ENCODE results near the gene PTPRM.

The PTPRM gene

DNA sequence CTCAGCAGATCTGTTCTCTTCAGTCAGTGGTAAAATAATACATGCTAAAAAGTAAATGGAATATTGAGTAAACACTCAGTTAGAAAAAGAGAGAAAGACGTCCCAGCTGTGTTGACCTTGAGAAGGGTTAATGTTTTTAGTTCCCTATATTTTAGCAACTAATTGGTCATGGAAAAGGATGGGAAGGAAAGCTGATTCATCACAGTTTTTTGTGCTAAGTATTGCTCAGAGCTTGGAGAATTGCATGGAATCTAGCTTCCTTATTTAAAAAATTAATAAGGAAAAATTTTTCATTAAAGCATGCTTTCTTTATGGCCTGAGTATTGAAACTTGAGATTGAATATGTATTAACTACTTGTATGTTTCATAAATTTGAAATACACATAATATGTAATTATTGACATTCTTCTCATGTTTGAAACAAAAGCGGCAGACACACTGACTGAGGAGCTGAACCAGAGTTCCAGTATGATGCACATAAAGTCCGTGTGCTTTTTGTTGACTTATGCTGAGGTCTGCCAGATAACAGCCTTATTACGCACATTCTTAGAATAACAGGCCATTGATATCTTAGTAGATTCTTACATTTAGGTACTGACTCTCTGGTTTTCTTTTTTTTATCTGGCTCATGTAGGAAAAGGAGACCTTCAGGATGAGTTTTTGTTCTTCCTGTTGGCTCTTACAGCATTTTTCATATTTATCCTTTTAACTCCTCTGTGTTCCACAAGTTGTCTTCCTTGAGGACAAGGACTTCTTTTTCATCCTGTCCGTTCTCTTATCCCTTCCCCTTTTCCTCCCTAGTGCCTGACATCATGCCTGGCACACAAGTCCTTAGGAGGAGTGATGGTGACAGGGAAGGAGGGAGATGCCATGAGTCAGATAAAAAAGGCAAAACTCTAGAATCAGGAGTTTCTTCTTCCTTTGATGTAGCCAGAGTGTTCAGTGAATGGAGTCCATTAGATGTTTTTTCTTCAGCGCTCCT lies 194.1 kb downstream of the PTPRM start:
- DNase-seq = no peak

DNA sequence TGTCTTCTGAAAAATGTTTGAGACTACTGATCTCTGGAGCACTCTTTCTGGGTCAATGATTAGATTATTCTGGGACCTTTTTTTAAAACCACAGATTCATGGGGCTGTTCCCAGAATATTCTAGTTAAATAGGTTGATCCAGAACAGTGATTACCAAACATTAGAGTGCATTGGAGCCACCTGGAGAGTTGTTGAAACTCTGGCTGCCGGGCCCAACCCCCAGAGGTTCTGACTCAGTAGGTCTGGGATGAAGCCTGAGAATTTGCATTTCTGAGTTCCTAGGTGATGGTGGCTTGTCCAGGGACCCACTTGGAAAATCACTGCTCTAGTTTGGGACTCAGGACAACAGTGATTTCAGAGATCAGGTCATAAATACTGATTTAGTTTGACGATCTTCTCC lies 197.3 kb downstream of the PTPRM start:
- DNase-seq = no peak

DNA sequence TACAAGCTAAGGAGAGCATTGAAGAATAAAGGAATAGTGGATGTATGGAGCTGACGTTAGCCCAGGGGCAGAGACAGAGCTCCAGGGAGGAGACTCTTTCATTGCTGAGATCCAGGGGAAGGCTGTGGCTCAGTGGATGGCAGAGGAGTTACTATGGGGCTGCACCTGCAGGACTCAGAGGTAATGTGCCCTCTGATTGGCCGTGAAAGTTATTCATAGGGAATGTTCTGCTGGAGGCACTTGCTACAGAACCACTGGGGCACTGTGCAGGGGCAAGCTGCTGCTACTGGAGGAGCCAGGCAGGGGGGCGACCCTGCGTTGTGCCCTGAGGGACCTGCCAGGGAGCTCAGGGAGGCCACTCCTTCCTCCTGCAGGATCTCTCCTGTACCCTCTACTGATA lies 199.2 kb downstream of the PTPRM start:
- DNase-seq = no peak

DNA sequence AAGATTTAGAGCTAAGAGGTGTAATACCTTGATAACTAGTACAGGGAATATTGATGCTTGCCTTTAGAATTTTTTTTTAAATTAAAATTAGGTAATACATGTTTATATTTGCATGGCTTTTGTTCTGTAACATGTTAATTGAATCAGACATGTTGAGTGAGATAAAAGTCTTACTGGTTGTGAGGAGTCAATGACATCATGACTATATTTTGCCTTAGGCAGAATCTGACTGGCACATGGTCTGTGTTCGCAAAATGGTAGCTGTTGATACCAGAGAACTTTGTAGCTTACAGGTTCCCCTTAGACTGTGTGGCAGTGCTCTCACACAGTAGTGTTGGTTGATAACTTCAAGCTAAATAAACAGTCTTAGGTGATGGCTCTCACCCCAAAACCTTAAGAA lies 199.7 kb downstream of the PTPRM start:
- no peak for DNase-seq

DNA sequence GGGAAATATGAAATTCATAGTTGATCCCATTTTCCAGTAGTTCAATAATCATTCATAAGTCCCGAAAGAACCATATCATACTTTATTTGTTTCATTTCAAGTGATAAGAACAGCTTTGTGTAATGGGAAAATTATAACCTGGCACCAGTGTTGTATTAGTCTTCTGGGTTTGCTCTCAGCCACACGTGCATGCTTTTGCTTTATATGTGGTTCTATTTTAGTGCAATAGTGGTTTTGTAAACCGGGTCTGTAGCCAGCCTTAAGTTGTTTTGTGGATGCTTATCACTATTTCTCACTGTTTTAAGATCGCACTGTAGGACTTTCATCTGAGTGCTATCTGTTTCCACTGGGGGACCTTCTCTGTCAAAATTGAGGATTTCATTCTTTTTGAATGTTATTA lies 203.8 kb downstream of the PTPRM start:
- DNase-seq = no peak

DNA sequence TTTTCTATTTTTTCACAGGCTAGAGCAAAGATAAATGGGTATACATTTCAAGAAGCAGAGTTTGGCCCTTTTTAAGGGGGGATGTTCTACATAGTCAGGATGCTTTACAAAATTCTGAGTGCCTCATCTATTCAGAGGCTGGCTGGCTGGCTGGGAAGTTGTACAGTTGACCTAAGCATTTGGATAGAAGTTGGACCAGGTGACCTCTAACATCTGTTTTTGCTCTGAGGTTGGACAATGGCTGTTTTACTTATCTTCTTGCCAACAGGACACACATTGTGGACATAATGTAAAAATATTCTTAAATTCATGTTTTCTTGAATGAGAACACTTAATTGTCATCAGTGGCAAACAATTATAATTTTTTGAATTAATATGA lies 205.4 kb downstream of the PTPRM start:
- no peak for DNase-seq

DNA sequence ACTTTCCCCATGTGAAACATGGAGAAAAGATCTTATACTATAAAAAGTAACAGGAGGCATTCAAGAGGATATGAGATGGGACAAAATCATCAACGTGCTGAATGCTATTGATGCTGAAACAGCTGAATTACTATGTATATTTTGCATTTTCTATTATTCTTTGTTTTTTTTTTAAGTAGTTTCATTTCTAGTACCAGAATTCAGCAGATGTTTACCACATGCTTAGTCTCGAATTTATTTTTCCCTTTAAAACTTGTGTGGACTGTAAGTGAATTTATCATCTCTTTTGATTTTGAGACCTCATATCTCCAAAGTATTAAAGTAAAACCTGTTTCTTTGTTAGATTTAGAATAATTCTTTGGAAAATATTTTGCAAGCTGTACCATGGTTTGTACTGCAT lies 205.8 kb downstream of the PTPRM start:
- DNase-seq = no peak

DNA sequence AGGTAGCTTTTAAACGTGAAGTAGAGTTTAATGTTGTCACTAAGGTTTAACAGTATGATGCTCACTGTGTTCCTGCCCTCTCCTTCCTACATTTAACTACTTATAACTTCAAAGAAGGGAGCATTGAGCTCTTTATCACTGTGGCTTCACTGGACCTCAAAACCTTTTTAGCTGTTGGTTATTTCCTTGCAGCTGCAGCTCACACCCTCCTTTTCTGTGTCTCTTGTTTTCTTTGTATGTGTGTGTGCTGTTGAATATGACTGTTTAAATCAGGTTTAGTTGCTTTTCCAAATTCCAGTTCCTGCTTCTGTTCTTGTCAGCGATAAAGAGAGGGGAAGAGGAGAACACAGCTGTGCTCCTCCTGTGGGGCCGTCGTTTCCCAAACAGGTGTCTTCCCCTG lies 208.0 kb downstream of the PTPRM start:
- DNase-seq = no peak

DNA sequence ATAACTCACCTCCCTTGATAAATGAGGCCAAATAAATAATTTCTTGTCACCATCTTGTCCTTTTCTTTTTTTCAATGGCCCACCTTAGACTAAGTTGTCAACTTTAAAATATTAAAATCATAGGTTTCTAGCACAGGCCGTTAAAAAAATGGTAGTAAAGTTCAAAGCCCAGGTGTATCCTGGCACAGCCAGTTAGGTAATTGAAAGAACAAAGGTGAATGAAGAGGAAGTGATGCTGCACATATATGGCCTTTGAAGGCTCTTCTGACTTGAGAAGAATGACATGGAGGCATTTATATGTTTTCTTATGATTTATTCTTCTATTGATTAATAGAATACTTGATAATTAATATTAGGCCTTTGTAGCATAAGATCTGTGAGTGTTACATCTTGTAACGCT lies 208.7 kb downstream of the PTPRM start:
- no peak for DNase-seq

DNA sequence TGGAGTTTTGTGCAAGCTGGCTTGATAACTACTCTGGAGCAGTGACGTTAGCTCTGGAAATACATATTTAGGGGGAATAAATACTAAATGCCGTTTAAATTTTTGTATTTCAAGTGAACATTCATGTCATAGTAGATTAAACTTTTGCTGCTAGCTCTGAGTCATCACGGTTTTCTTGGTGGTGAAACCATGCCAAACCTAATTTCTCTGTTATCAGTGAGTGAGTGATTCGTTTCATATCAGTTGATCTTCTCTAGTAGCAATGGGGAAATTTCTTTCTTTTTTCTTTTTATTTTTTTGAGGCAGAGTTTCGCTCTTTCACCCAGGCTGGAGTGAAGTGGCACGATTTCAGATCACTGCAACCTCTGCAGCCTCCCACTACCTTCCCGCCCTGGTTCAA lies 211.1 kb downstream of the PTPRM start:
- DNase-seq = no peak

DNA sequence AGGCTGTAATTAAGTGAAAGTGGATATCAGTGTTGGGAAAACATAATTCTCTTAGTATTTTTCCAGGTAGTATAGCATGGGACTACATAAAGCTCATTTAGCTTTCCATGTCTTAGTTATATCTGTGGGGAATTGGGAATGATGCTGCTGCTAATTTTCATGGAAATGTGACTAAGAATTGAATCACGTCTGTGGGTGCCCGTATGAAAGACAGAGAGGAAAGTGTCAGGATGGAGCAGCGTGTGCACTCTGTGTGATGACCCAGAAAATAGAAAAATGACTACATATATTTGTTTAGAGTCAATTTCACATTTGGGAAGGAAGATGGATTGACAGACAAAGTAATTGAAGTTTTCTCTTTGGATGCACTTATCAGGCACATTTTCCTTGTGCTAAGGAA lies 212.1 kb downstream of the PTPRM start:
- DNase-seq = no peak

DNA sequence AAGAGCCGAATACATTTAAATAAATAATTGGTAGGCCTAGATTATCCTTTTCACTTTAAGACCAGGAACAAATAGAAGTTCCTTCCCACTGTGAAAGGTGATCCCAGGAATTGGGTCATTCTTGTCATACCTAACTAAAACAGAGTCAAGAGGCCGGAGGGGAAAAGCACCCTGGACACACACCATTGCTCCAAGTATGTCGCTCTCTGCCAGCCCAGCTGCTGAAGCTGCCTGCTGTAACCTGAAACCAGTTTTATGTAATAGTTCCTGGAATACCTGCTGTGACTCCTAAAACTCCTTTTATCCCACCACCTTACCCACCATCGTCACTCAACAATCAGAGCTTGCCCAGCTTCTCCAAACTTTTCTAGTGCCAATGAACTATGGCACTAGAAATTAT lies 217.1 kb downstream of the PTPRM start:
- DNase-seq = no peak

DNA sequence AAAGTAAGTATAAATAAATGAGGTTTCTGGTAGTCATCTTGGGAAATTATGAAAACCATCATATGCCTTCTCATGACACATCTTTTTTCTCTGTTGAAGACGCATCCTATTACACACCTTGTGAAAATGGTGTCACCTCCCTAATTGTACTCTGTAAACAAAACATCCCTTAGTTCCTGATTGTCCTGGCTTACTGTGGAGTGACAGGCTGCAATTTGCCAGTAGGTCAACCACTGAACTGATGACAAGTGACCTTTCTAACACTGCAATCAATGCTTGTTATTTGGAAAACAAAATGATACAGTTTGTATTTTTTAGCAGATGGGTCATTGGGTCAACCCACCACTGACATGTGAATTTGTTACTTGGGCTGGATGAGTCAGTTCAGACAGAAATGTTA lies 219.5 kb downstream of the PTPRM start:
- no peak for DNase-seq

DNA sequence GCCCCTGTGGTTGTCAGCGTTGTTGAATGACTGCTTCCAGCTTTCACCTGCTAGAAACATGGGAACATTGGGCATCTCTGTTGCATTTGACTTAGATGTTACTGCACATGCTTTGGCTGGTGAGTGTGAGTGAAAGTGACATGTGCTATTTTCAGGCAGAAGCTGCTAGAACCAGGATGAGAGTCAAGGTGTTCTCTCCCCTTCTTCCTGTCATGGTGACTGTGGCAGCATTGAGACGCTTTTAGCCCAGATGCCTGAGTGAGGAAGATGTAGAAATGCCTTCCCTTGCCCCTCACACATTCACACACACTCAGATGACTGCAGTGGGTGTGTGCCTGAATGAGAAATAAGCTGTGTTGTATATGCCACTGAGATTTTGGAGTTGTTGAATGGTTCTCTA lies 220.2 kb downstream of the PTPRM start:
- no peak for DNase-seq

DNA sequence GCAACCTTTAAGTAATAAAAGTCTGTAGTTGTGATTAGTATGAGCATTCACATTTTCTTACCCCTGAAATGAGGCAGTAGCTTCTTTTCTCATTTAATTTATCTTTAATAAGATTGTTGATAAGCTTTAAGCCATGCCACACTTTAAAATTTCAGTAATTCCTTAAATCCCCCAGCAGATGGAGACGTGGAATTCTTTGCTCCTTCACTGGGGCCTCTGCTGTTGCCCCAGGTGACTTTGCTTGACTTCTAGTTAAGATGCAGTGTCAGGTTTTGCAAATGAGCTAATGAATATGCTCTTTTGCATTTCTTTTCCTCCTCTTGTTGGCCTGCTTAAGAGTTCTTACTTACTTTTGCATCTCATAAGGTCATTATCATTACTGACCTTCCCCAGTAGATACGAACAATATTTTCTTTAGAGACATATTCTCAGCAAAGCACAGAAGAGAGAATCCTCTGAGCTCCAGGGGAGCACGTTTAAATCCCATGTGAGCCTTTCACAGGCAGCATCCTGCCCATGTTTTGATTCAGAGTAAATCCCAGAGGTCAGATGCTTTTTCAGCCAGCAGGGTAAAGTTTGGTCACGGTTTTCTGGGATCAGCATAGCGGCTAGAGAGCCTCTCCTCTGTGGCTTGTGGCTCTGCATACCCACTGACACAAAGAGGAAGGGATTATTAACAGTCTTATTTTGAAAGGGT lies 222.9 kb downstream of the PTPRM start:
- no peak for DNase-seq

DNA sequence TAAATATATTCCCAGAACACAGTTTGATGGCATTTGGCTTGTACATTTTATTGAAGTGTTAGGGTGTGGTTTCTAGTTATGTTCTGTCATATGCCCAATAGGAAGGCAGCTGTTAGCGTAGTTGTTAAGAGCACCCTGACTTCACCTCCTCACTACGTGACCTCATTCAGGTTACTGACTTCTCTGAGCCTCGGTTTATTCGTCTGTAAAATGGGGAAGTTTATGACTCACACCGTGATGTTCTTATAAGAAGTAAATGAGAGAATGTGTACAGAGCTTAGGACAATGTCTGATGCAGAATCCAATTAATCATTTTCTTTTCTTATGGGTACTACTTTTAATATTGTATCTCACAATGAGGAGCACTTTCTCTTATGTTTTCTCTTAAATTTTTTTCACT lies 226.0 kb downstream of the PTPRM start:
- DNase-seq = no peak

DNA sequence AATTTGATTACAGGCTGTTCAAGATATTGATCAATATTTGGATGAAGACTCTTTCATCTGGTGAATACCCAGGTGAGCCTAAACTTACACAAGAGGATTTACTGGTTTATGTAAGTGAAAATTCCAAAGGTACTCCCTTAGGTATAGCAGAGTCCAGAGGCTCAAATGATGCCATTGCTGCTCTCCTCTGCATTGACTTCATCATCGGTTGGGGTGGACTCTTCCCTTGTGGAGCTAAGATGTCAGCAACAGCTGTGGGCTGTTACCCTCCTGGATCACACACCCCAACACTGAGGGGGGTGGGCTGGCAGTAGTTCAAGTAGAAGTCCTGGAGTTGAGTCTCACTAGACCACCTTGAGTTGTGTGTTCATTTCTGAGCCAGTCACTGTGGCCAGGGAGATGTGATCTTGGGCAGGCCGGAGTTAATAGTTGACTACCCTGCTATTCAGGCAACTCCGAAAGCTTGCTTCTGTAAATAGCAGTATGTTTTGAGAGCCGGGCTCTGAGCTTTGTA lies 236.9 kb downstream of the PTPRM start:
- no peak for DNase-seq

DNA sequence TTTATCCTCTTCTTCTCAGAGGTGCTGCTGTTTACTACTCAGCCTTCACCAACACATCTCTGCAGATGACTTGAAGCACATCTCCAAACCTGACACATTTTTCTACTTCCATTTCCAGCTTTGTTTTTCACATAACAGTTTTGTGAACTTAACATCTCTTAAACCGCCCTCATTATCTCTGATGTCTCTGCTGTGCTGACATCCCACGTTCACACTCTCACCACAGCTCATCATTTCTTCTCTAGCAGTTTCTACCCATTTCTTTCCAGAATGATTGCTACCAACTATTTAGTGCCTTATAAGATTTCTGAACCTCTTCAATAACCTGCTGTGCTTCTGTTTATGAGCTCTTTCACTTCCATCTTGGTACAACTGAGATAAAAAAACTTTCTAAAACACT lies 238.0 kb downstream of the PTPRM start:
- no peak for DNase-seq

DNA sequence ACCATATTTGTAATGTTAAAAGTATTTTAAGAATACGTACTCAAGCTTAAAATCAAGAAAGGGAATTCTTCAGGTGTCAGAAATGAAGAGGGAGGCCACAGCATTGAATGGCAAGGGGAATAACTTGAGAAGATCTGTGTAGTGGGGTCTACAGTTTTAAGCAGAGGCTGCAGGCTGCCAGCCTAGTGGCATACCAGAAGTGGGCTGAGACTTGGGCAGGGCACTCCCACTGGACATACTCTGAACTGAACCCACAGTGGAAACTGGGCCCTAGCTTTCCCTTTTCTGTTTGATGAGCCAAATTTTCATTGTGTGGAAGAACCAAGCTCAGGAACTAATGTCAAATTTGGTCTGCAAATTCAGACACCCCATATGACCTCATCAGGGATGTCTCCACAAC lies 238.8 kb downstream of the PTPRM start:
- DNase-seq = no peak

DNA sequence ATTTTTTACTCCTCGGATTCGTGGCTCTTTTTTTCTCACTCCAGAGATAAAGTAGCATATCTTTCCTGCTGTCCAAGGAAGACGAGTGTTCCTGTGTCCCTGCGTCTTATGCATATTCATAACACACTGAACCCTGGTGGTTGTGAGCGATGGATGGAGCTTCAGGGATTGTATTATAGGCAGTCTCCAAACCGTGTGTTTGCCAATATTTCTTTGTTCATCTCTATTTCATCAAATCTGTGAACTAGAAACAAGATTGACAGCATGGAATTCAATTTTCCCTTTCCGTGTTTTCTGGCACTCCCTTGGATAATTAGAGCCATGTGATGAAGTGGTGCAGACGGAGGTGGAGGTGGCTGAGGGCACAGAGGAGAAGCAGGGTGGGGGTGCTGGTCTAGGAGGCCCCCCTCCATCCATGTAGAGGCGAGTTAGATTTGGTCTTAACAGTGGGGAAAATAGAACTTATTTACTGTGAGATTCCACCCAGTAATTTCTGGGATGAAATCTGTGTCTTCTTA lies 240.9 kb downstream of the PTPRM start:
- no peak for DNase-seq

DNA sequence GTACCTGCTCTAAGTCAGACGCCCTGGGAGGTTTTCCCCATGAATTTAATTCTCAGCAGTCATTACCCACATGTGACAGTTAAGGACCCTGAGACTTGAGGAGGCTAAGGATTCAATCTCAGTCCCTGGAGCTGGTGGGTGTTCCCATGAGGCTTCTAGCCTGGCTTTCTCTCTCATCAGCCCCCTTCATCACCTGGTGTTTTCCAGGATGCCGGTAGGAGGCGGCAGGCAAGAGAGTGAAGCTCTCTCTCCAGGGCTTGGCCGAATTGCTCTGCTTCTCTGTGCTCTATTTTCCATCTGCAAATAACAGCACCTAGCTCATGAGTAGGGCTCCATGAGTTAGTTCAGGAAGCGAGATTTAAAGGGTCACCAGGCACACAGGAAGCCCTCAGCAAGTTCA lies 241.9 kb downstream of the PTPRM start:
- DNase-seq = no peak

DNA sequence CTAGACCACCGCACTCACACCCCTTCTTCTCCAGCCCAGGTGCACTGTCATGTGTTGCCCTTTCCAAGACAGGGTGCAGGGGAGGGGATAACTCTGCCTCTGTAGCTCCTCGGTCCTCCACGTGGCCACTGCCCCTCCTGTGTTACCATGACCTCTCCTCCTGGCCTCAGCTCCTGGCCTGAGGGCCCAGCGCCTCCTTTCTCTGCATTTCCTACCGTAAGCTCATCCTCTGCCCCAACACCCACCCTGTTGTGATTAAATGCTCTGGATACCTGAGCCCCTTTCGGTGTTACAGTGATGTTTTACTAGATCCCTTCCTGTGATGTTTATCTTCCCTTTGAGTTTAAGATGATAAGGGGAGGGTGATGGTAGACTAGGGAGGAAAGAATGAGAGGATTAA lies 242.3 kb downstream of the PTPRM start:
- no peak for DNase-seq

DNA sequence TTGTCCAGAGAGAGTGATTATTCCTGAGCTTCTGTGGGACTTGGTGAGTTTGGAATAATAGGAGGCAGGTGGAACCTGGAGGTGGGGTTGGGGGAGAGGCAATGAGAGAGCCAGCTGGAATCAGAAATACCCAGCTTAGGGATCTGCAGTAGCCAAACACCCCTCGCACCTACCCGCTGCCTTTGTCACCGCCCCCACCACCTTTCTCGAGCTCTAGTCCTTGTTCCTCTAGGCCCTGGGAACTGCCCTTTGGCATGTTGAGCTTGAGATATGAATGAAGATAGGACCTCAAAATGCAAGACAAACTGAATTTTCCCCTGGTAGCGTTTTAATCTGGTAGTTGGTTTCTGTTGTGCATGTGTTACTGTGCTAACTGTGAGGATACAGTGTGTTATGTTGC lies 242.9 kb downstream of the PTPRM start:
- DNase-seq = no peak

DNA sequence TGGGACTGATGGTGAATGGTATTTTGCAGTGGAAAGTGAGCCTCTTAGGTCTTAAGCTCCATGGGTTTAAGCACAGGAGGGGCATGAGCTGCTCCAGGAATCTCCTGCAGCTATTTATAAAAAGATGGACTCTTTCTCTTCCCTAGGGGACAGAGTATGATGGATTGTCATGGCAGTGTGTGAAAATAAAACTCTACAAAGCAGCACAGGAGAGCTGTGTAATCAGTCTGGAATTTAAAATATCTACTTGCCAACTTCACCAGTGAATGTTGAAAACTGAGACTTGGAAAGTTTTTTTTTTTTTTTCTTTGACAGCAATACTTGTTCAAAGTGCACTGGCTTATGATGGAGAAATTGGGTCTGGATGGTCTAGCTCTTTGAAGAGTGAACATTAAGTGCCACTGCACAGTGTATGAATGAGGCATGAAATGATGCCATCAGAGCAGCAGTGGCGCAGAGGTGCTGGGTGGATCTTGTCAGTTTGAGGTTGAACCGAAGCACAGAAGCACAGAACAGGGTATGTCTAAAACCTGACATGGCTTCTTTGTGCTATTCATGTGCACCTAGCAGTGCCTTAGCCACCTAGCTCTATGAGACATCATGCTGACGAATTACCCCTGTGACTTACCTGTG lies 245.4 kb downstream of the PTPRM start:
- DNase-seq = no peak
